HEK293T (cell line): ENCODE results near the gene TMC8.

Experiments
- CTCF ChIA-PET: fragments of 350-600 bp; formaldehyde crosslinking; extraction: SDS; loops from one replicate; lab custom pipeline; 2021; ENCODE audit warnings: antibody characterized with exemption, inconsistent platforms; lab: Yijun Ruan, JAX
- POLR2A ChIA-PET: fragments of 350-600 bp; formaldehyde crosslinking; extraction: SDS; loops from one replicate; lab custom pipeline; 2020; ENCODE audit warnings: antibody characterized with exemption, inconsistent platforms; lab: Yijun Ruan, JAX
- DNase-seq: peaks from one replicate; pipeline ENCODE4 v3.0.0; 2012; ENCODE audit warnings: mixed read lengths; ENCODE audit errors: extremely low spot score
- ARNT ChIP-seq: fragments of 450-650 bp; IDR thresholded peaks from 2 replicates; pipeline ENCODE4 v1.6.1; 2017; ENCODE audit warnings: mild to moderate bottlenecking
- BHLHE40 ChIP-seq: fragments of 450-650 bp; IDR thresholded peaks from 2 replicates; pipeline ENCODE4 v1.6.1; 2016; ENCODE audit warnings: mild to moderate bottlenecking, moderate library complexity, borderline replicate concordance
- CTBP1 ChIP-seq: fragments of 450-650 bp; IDR thresholded peaks from 2 replicates; pipeline ENCODE4 v1.6.1; 2016; ENCODE audit warnings: borderline replicate concordance
- ELF4 ChIP-seq: fragments of 450-650 bp; IDR thresholded peaks from 2 replicates; pipeline ENCODE4 v1.6.1; 2017; ENCODE audit warnings: antibody characterized with exemption
- FOXA1 ChIP-seq: fragments of 450-650 bp; IDR thresholded peaks from 2 replicates; pipeline ENCODE4 v1.6.1; 2016; ENCODE audit warnings: mild to moderate bottlenecking
- FOXK2 ChIP-seq: fragments of 450-650 bp; IDR thresholded peaks from 2 replicates; pipeline ENCODE4 v1.6.1; 2016; ENCODE audit warnings: mild to moderate bottlenecking
- FOXM1 ChIP-seq: fragments of 450-650 bp; IDR thresholded peaks from 2 replicates; pipeline ENCODE4 v1.6.1; 2017; ENCODE audit warnings: mild to moderate bottlenecking, borderline replicate concordance
- HDGF ChIP-seq: fragments of 450-650 bp; IDR thresholded peaks from 2 replicates; pipeline ENCODE4 v1.6.1; 2017; ENCODE audit warnings: antibody characterized with exemption, borderline replicate concordance
- L3MBTL2 ChIP-seq: fragments of 450-650 bp; conservative IDR thresholded peaks from 2 replicates; pipeline ENCODE4 v1.6.1; 2016; ENCODE audit warnings: mild to moderate bottlenecking
- LEF1 ChIP-seq: fragments of 450-650 bp; IDR thresholded peaks from 2 replicates; pipeline ENCODE4 v1.6.1; 2017; ENCODE audit warnings: mild to moderate bottlenecking, borderline replicate concordance
- NFRKB ChIP-seq: fragments of 450-650 bp; IDR thresholded peaks from 2 replicates; pipeline ENCODE4 v1.6.1; 2016; ENCODE audit warnings: mild to moderate bottlenecking, moderate library complexity
- SP1 ChIP-seq: fragments of 450-650 bp; IDR thresholded peaks from 2 replicates; pipeline ENCODE4 v1.6.1; 2017
- SUZ12 ChIP-seq: fragments of 450-650 bp; IDR thresholded peaks from 2 replicates; pipeline ENCODE4 v1.6.1; 2016; ENCODE audit warnings: mild to moderate bottlenecking
- TARDBP ChIP-seq: fragments of 450-650 bp; IDR thresholded peaks from 2 replicates; pipeline ENCODE4 v1.6.1; 2016
- ZNF384 ChIP-seq: fragments of 450-650 bp; IDR thresholded peaks from 2 replicates; pipeline ENCODE4 v1.6.1; 2016
- TF ChIP-seq, protein P1 (sequence below): fragments of 450-650 bp; IDR thresholded peaks from 2 replicates; pipeline ENCODE4 v1.6.1; 2016

Gene TMC8

DNA sequence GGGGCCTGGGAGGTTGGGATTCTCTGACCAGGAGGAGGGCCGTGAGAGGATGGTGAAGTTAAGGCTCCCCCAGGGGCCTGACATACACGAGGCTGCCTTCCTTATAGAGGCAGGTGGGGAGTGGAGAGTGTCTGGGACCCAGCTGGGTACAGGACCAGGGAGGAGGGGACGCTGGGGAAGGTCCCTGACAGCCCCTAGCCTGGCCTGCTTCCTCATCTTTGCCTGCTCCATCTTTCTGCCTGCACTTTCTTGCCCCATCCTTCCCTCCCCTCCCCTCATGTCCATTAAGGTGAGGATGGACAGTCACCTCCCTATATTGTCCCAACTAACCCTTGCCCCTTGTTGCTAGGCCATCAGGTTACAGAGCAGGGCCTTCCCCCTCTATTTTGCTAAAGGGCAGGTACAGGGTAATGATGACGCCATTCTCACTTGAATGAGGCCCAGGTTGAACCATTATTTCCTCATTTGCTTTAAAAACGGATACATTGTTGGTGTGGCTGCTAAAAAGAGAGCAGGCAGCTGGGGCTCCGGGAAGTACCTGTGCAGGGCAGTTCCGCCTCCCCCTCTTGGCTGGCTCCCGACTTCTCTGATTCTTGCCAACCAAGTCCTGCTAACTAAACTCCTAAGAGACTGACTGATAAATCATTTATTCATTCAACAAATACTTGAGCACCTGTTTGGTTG lies 16.9 kb downstream of the TMC8 start:
- no peak for DNase-seq
- no peak for TF ChIP-seq TARDBP
- no peak for TF ChIP-seq ELF4
- no peak for TF ChIP-seq FOXA1
- no peak for TF ChIP-seq FOXK2
- no peak for TF ChIP-seq NFRKB
- no peak for TF ChIP-seq L3MBTL2
- TF ChIP-seq, protein P1, sequence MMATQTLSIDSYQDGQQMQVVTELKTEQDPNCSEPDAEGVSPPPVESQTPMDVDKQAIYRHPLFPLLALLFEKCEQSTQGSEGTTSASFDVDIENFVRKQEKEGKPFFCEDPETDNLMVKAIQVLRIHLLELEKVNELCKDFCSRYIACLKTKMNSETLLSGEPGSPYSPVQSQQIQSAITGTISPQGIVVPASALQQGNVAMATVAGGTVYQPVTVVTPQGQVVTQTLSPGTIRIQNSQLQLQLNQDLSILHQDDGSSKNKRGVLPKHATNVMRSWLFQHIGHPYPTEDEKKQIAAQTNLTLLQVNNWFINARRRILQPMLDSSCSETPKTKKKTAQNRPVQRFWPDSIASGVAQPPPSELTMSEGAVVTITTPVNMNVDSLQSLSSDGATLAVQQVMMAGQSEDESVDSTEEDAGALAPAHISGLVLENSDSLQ, result no peak
- ChIA-PET CTCF (no interaction called here), POLR2A (interaction anchor here (0.7 kb wide), 1 partner anchor 11 kb away, joined by 4 read pairs; no protein-coding TSS in a partner anchor)

DNA sequence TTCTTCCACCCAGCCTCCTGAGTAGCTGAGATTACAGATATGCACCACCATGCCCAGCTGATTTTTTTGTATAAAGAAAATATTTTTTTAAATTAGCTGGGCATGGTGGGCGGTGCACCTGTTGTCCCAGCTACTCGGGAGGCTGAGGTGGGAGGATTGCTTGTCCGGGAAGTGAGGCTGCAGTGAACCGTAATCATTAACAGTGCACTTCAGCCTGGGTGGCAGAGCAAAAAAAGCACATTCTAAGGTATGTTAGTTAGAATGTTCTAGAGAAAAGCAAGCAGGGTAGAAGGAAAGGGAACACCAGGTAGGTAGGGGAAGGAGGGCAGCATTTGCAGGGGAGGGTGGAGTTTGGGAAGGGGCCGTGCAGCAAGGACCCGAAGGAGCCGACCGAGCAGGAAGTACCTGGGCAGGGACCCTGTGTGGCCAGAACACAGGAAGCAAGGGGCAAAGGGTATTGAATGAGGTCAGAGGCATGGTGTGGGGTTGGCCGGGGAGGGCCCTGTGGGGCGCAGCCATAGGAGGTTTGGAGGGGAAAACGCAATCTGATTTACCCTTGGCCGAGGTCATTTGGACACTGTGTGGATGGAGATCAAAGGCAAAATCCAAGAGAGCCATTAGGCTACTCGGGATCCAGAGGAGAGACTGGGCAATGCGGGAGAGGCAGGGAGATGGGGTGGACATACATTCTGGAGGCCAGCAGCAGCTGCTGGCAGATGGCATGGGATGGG lies 17.9 kb downstream of the TMC8 start:
- POLR2A ChIA-PET, result interaction anchor here (0.7 to 1.0 kb wide), 2 partner anchors 10 to 38 kb away, joined by 3 to 4 read pairs; no protein-coding TSS in a partner anchor

DNA sequence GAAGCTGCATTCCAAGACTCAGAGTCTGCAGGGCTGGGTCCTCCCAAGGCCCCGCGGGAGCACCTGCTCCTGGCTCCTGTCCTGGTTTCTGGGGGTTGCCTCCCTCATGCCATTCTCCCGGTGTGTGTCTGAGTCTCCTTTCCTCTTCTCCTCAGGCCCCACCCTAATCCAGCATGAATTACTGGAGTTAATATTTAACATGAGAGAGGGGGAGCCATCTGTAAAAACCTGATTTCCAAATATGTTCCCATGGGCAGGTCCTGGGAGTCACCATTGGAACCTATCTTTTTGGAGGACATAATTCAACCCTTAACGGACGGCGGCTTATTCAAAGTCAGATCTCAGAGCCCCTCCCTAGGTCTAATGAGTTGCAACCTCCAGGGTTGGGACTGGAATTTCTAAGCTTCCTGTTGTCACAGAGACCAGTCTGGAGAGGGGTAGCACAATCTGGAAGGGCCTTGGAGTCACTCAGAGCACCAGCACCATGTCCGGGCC lies 21.0 kb downstream of the TMC8 start:
- CTCF ChIA-PET, result interaction anchor here (0.6 to 0.7 kb wide), 2 partner anchors 21 to 50 kb away, joined by 4 read pairs; partner anchors contain the start of gene TMC8
- POLR2A ChIA-PET, result no interaction called here
- DNase-seq, result no peak
- TF ChIP-seq BHLHE40 (no peak), L3MBTL2 (no peak), FOXA1 (no peak), SUZ12 (no peak), ZNF384 (no peak), FOXK2 (no peak), FOXM1 (no peak), HDGF (no peak), LEF1 (no peak), ELF4 (no peak), ARNT (no peak), CTBP1 (no peak), NFRKB (no peak), SP1 (no peak), TARDBP (no peak)
- TF ChIP-seq, protein P1, result no peak

More for the DNA sequence above, 17.9 kb downstream of the TMC8 start:
- CTCF ChIA-PET, result no interaction called here
- DNase-seq, result no peak
- TF ChIP-seq ELF4 (no peak), LEF1 (no peak), ZNF384 (no peak), TARDBP (no peak), SUZ12 (no peak), L3MBTL2 (no peak), FOXK2 (no peak), CTBP1 (no peak)
- TF ChIP-seq, protein P1, result no peak

DNA sequence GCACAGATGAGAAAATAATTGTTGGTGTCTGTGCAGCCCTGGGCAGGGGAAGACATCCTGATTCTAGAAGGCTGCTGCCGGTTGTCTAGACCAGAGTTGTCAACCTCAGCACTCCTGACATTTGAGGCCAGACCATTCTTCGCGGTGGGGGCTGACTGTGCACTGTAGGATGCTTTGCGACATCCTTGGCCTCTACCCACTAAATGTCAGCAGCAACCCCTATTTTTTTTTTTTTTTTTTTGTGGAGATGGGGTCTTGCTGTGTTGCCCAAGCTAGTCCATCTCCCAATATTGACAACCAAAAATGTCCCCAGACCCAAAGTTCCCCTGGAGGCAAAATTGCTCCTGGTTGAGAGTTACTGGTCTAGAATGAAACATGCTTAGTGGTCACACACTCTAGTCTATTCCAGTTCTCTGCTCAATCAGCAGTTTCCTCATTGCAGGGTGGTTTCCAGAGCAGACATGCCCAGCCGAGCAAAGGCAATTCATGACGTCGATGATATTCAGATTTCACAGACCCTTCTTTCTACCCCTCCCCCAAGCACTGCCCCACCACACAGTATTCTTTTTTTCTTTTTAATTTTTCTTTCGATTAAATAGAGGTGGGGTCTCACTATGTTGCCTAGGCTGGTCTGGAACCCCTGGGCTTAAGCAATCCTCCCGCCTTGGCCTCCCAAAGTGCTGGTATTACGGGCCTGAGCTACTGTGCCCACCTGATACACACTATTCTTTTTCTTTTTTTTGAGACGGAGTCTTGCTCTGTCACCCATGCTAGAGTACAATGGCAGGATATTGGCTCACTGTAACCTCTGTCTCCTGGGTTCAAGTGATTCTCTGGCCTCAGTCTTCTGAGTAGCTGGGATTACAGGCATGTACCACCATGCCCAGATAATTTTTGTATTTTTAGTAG lies 24.6 kb downstream of the TMC8 start:
- CTCF ChIA-PET, result interaction anchor here (0.7 kb wide), 1 partner anchor 45 kb away, joined by 3 read pairs; no protein-coding TSS in a partner anchor

DNA sequence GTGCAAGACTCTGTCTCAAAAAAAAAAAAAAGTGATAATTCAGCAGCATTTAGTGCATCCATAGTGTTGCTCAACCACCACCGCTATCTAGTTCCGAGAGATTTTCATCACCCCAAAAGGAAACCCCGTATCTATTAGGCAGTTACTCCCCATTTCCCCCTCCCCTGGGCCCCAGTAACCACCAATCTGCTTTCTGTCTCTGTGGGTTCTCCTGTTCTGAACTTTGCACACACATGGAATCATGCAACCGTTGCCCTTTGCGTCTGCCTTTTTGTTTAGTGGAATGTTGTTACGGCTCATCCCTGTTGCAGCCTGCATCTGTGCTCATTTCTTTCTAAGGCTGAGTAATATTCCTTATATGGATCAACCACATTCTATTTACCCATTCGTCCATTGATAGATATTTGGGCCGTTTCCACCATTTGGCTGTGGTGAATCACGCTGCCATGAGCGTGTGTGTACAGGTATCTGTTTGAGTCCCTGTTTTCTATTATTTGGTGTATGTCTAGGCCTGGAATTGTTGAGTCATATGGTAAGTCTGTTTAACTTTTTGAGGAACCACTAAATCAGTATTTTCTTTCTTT lies 29.1 kb downstream of the TMC8 start:
- ChIA-PET CTCF (no interaction called here), POLR2A (interaction anchor here (1.2 kb wide), 1 partner anchor 27 kb away, joined by 4 read pairs; the partner anchor contains the start of genes AFMID and TK1)
- TF ChIP-seq FOXK2, result no peak
- no peak for TF ChIP-seq LEF1
- TF ChIP-seq, protein P1, result no peak
- TF ChIP-seq FOXM1, result no peak
- no peak for TF ChIP-seq BHLHE40
- DNase-seq, result no peak

More for the DNA sequence above, 24.6 kb downstream of the TMC8 start:
- TF ChIP-seq ARNT, result no peak
- POLR2A ChIA-PET, result no interaction called here
- no peak for DNase-seq
